ENCODE results near the gene STXBP5.
"Not testable (repeated sequence)": the region's sequence is repeated elsewhere in the genome, so short reads cannot be mapped to it uniquely, and the experiment has no call there.

STXBP5 gene

GRCh38 chr6:147304016-147304415, 99.8 kb downstream of the STXBP5 start:
- DNase-seq: no peak

GRCh38 chr6:147310521-147310920, 106.3 kb downstream of the STXBP5 start:
- no peak for DNase-seq

- DNase-seq: no peak
These were observed 107.0 kb downstream of the STXBP5 start for GRCh38 chr6:147311218-147311617.

- no peak for DNase-seq
These were observed 117.0 kb downstream of the STXBP5 start for GRCh38 chr6:147321260-147321659.

GRCh38 chr6:147322299-147323162, 118.3 kb downstream of the STXBP5 start:
- DNase-seq: peak; percentile 19

- DNase-seq: no peak
These were observed 121.3 kb downstream of the STXBP5 start for GRCh38 chr6:147325557-147325956.

GRCh38 chr6:147331401-147331800, 127.2 kb downstream of the STXBP5 start:
- DNase-seq: no peak

GRCh38 chr6:147337921-147338320, 133.7 kb downstream of the STXBP5 start:
- no peak for DNase-seq

GRCh38 chr6:147341486-147341885, 137.3 kb downstream of the STXBP5 start:
- no peak for DNase-seq

GRCh38 chr6:147345902-147346301, 141.7 kb downstream of the STXBP5 start:
- DNase-seq: no peak

GRCh38 chr6:147347179-147347881, 143.1 kb downstream of the STXBP5 start:
- DNase-seq: no peak

- DNase-seq: no peak
These were observed 143.8 kb downstream of the STXBP5 start for GRCh38 chr6:147347882-147348575.

GRCh38 chr6:147361311-147361981, 157.2 kb downstream of the STXBP5 start:
- no peak for DNase-seq

GRCh38 chr6:147366290-147366689, 162.1 kb downstream of the STXBP5 start:
- no peak for DNase-seq

GRCh38 chr6:147371325-147371724, 167.1 kb downstream of the STXBP5 start:
- no peak for DNase-seq

- no peak for DNase-seq
These were observed 168.6 kb downstream of the STXBP5 start for GRCh38 chr6:147372806-147373205.

GRCh38 chr6:147378819-147379218, 174.6 kb downstream of the STXBP5 start:
- DNase-seq: no peak

- not testable (repeated sequence) for DNase-seq
These were observed 176.6 kb downstream of the STXBP5 start for GRCh38 chr6:147380841-147381240.

- no peak for DNase-seq
These were observed 177.5 kb downstream of the STXBP5 start for GRCh38 chr6:147381712-147382111.

GRCh38 chr6:147382945-147383554, 178.8 kb downstream of the STXBP5 start:
- DNase-seq: no peak

- DNase-seq: no peak
These were observed 179.8 kb downstream of the STXBP5 start for GRCh38 chr6:147384029-147384428.

Data from CD4-positive, alpha-beta T cell treated with Interleukin-15 for 1 hour (primary cell).